Measurements from ENCODE around the gene CTNNA2.

Gene CTNNA2

GRCh38 chr2:79714283-79714682 lies 201.4 kb downstream of the CTNNA2 start:
- DNase-seq, result no peak

DNA sequence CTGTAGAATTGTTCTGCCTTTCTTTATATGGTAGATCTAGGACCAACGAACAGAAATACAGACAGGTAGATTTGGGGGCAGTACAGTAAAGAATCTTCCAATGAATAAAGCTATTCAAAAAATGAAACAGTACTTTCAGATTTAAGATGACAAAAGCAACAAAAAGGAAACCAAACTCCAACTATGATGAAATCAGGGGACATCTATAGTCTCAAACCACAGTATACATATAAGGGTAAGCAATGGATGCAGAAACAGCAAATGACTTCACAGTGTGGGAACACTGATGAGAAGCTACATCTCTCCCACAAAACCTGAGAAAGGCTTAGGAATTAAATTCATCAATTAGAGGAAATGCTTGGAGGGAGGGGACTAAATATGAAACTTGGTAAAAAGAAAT lies 202.5 kb downstream of the CTNNA2 start:
- DNase-seq, result no peak

DNA sequence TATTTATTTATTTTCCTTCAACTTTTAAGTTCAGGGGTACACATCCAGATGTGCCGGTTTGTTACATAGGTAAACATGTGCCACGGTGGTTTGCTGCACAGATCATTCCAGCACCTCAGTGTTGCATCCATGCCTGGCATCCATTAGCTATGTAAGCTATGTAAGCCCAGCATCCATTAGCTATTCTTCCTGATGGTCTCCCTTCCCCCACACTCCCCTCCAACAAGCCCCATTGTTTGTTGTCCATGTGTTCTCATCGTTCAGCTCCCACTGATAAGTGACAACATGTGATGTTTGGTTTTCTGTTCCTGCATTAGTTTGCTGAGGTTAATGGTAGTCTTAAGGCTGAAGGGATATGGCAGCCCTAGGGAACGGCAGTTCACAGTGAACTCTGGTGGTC lies 203.4 kb downstream of the CTNNA2 start:
- no peak for DNase-seq

GRCh38 chr2:79717364-79718007 lies 204.6 kb downstream of the CTNNA2 start:
- DNase-seq, result no peak

- DNase-seq, result no peak
Observed at GRCh38 chr2:79721061-79721460, 208.2 kb downstream of the CTNNA2 start.

DNA sequence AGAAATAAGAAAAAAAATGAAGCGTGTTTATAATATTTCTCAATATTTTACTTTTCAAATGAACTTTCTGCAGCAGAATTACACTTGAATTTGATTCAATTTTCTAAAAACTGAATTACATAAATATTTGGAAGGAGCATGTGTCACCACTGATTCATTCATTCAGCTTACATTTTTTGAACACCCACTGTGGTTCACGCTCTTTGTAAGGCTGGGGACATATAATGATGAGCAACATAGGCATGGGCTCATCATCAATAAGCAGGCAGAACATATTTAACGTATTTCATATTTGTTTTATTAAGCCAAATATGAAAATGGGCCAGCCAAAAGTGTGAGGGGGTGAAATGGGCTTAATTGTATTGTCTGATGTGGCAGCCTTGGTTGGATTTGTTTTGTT lies 209.1 kb downstream of the CTNNA2 start:
- no peak for DNase-seq

- no peak for DNase-seq
Observed at GRCh38 chr2:79723830-79724229, 211.0 kb downstream of the CTNNA2 start.

GRCh38 chr2:79729532-79729931 lies 216.7 kb downstream of the CTNNA2 start:
- no peak for DNase-seq

DNA sequence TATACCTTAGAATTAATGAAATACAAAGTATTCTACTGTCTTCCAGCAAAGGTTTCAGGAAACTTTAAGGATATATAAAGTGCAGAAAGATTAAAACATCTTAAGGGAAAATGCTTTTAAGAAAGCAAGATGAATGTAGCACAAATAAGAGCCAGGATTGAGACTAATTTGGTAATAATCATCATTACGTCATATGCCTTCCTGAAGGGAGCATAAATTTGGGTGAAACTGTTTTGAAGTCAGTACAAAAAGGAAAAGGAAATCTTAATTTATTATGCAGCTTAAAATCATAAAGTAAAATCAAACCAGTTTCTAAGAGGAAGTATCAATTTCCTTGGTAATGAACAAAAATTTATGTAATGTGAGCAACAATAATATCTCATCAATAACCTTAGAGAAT lies 221.7 kb downstream of the CTNNA2 start:
- DNase-seq, result no peak

DNA sequence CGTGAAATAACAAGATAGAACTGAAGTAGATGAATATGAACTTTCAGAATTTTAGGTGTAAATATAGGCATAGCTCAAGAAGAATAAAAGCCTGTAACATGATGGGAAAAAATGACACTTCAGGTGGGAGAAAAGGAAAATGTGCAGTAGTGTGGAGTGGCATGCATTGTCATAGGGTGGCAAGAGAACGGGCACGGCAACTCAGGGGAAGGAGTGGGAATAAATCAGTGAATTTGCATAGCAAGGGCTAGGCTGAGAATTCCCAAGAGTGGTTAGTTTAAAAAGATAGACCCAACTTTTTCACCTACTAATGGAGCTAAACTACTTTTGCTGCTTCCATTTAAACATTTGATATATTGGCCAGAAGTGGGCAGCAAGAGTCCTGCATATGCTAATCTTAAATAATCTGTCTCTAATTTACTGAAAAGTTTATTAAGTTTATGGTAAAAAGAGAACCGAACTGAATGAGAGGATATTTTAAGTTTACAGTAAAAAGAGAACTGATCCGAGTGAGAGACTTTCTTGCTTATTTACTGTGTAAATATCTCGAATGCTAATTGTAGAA lies 228.1 kb downstream of the CTNNA2 start:
- no peak for DNase-seq

- DNase-seq, result no peak
Observed at GRCh38 chr2:79750321-79750720, 237.5 kb downstream of the CTNNA2 start.

GRCh38 chr2:79757526-79757925 lies 244.7 kb downstream of the CTNNA2 start:
- DNase-seq, result no peak

DNA sequence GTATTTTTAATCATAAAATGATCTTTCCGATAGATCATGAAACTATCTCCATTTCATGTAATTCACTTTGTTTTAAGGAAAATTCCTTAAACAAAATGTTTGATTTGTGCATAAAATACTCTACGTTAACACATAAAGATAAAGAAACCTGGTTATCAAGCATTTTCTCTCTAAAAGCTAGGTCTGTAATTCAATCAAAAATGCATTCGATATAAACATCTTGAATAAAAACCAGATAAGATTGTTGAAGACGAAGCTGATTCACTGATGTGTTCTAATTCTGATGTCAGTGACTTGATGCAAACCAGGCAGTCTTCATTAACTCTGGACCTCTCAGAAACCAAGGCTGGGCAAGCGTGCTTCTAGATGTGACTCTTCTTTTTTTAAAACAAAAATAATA lies 245.2 kb downstream of the CTNNA2 start:
- DNase-seq, result no peak

DNA sequence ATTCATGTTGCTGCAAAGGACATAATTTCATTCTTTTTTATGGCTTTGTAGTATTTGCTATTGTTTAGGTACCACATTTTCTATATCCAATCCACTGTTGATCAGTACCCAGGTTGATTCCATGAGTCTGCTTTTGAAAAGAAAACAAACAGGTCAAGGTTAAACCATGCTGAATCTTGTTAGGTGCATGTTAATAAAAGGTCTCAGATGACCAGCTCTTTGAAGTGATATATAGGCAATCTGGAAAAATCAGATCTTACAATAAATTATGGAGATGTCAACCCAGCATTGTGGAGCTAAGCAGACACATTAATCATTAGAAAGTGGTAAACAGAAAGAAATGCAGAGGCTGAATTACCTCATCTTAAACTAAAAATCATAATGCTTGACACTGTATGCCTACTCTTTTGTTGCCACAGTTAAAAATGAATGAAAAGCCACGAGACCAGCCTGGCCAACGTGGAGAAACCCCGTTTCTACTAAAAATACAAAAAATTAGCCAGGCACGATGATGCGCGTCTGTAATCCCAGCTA lies 246.0 kb downstream of the CTNNA2 start:
- DNase-seq, result no peak

GRCh38 chr2:79770926-79771325 lies 258.1 kb downstream of the CTNNA2 start:
- no peak for DNase-seq

DNA sequence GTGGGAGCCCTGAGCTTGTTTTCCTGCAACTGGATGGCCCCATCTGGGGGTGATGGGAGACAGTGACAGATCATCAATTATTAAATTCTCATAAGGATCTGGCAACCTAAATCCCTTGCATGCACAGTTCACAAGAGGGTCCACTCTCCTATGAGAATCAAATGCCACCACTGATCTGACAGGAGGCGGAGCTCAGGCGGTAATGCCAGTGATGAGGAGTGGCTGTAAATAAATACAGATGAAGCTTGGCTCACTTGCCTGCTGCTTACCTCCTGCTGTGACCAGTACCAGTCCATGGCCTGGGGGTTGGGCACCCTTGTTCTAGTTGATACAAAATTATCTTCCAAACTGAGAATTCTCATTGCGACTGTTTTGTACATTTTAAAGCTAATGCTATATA lies 258.6 kb downstream of the CTNNA2 start:
- DNase-seq, result no peak

DNA sequence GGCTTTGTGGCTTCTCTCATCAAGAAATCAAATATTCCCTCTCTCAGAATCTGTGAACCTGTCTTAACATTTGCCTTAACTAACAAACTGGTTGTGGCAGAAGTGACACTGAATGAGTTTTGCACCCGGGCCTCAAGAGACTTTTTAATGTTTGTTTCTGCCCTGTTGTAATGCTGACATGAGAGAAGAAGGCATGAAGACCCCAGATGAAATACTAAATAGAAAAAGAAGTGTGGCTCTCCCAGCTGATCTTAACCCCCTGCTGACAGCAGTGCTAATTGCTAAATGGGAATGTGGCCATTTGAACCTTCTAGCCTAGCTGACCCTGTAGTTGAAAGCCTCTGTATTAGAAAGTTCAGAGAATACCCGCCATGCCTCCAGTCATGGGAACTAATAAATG lies 261.2 kb downstream of the CTNNA2 start:
- no peak for DNase-seq

DNA sequence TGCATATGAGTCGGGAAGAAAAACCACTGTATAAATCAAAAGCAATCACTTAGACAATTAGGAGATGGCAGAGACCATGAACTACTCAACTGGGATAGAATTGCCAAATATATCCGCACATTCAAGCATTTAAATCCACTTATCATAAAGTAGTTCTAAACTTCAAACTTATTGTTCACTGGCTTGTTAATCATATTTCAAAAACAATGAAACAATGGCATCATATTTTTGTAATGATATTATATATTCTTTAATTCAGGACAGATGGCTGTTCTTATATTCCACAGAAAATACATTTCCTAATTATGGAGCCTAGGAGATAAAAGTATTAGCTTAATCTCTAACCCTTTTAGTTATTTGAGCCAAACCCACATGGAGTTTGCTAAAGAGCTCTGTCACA lies 263.6 kb downstream of the CTNNA2 start:
- no peak for DNase-seq

- no peak for DNase-seq
Observed at GRCh38 chr2:79780781-79781180, 267.9 kb downstream of the CTNNA2 start.

DNA sequence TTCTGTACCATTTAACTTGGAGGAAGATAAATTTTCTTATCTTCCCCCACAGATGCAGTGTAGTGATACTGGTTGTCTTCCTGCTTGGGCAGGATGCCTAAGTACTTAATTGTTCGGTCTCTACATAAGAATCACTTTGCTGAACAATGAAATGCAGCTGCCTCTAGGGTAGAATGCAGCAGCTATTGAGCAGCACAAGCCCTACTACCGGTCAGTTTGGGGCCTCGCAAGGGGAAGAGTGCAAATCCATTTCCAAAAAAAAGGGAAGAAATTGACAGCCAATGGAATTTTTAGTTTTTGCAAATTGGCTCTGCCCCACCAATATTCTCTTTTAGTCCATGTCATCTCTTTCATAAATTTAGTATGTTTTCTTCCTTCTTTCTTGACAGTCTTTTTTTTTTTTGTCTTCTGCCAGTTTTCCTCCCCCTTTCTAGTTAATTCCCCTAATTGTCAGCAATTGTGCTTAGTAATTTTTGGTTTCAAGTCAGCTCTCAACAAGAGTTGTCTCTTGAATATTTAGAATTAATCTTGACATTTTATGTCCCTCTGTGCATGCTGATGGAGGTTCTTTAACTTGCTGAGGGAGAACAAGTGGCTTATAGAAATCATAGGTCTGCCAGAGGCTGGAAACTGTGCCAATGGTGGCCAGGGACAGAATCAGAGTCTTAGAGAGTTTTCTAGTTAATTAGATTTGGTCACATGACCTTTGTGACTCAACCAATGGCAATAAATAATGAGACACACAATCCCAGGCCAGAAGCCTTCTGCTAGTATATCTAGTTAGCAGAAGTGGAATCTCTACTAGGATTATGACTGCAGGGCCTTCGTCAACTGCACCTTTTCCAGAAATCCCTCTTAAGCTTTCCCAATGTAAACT lies 270.0 kb downstream of the CTNNA2 start:
- DNase-seq, result no peak

- no peak for DNase-seq
Observed at GRCh38 chr2:79788952-79789651, 276.3 kb downstream of the CTNNA2 start.

DNA sequence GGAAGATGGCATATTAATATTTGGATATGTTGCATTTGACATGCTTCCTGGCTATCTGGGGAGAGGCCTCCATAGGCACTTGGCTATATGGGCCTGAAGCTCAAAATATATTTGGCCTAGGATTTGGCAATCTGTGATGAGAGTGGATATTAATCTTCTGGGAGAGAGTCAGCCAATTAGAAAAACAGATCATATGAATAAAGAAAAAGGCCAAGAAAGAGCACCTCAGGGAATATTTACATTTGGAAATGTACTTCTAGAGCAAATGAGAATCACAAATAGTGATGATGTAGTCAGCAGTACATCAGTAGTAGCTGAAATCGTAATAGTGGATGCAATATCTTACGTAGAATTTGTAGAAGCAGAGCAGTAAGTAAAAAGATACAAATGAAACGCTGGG lies 277.0 kb downstream of the CTNNA2 start:
- no peak for DNase-seq

- DNase-seq, result no peak
Observed at GRCh38 chr2:79792090-79792489, 279.2 kb downstream of the CTNNA2 start.
